Measurements from ENCODE around the gene PCDHGB5.

DNA sequence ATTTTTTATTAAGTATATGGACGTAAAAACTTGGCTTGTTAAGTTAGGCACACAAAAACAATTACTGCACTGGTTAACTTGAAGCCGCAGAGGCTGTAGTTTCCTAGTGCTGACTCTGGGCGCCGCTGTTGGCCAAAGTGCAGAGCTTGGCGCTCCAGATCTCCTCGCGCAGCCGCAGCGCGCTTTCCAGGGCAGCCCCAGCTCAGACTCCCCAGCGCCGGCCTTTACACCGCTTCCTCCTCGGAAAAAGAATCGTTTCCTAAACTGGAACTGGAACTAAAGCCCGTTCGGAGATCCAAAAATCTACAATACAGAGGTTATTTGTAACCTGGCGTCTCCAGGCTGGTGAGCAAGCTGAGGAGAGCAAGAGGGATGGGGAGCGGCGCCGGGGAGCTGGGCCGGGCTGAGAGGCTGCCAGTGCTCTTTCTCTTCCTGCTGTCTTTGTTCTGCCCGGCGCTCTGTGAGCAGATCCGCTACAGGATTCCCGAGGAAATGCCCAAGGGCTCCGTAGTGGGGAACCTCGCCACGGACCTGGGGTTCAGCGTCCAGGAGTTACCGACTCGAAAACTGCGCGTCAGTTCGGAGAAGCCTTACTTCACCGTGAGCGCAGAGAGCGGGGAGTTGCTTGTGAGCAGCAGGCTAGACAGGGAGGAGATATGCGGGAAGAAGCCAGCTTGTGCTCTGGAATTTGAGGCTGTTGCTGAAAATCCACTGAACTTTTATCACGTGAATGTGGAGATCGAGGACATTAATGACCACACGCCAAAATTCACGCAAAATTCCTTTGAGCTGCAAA, at the start of gene PCDHGB5:
- TF ChIP-seq, protein P1, sequence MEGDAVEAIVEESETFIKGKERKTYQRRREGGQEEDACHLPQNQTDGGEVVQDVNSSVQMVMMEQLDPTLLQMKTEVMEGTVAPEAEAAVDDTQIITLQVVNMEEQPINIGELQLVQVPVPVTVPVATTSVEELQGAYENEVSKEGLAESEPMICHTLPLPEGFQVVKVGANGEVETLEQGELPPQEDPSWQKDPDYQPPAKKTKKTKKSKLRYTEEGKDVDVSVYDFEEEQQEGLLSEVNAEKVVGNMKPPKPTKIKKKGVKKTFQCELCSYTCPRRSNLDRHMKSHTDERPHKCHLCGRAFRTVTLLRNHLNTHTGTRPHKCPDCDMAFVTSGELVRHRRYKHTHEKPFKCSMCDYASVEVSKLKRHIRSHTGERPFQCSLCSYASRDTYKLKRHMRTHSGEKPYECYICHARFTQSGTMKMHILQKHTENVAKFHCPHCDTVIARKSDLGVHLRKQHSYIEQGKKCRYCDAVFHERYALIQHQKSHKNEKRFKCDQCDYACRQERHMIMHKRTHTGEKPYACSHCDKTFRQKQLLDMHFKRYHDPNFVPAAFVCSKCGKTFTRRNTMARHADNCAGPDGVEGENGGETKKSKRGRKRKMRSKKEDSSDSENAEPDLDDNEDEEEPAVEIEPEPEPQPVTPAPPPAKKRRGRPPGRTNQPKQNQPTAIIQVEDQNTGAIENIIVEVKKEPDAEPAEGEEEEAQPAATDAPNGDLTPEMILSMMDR (IDR thresholded peaks at IDR 0.05 in 4 of 5, conservative IDR thresholded peaks at IDR 0.05 in 1 of 5) = peak; percentile 60 to 81 (median 66)
- peak in 1 of 2 donors; percentile 39 for TF ChIP-seq POLR2A (IDR thresholded peaks at IDR 0.05)

Data from gastrocnemius medialis (tissue), 4 donors.